ENCODE measurements around the gene PRKCE. TPM values are rescaled to one million over a fixed set of nuclear protein-coding genes. Genes with fewer than 3 reads are reported as not detected.

The PRKCE gene
- total and polyA plus RNA-seq, 2 donors (not counting 3 experiments of a cell fraction or from before 2014, with no cell fraction given), result 27.9 to 33.9 TPM

GRCh38 chr2:46207591-46207990 is 556.1 kb downstream of the PRKCE start:
- TF ChIP-seq POLR2AphosphoS5 (IDR thresholded peaks at IDR 0.05; ENCODE audit: insufficient read depth, low read depth, low read length) (no peak), GATA2 (IDR thresholded peaks at IDR 0.05; ENCODE audit: insufficient read depth, insufficient read length, low read depth, low read length) (no peak), MYC (IDR thresholded peaks at IDR 0.05; ENCODE audit: low read depth, low read length) (no peak), EZH2 (IDR thresholded peaks at IDR 0.05; ENCODE audit: borderline replicate concordance, low read depth, low read length, severe bottlenecking) (no peak), FOS (IDR thresholded peaks at IDR 0.05; ENCODE audit: borderline replicate concordance, insufficient read depth, low read length) (no peak), MAX (IDR thresholded peaks at IDR 0.05; ENCODE audit: insufficient read depth, insufficient read length) (no peak), JUN (IDR thresholded peaks at IDR 0.05; ENCODE audit: borderline replicate concordance, insufficient read depth, insufficient read length, low read depth) (no peak), POLR2A (IDR thresholded peaks at IDR 0.05; ENCODE audit: low read depth, low read length) (no peak)
- TF ChIP-seq, protein P1, sequence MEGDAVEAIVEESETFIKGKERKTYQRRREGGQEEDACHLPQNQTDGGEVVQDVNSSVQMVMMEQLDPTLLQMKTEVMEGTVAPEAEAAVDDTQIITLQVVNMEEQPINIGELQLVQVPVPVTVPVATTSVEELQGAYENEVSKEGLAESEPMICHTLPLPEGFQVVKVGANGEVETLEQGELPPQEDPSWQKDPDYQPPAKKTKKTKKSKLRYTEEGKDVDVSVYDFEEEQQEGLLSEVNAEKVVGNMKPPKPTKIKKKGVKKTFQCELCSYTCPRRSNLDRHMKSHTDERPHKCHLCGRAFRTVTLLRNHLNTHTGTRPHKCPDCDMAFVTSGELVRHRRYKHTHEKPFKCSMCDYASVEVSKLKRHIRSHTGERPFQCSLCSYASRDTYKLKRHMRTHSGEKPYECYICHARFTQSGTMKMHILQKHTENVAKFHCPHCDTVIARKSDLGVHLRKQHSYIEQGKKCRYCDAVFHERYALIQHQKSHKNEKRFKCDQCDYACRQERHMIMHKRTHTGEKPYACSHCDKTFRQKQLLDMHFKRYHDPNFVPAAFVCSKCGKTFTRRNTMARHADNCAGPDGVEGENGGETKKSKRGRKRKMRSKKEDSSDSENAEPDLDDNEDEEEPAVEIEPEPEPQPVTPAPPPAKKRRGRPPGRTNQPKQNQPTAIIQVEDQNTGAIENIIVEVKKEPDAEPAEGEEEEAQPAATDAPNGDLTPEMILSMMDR (IDR thresholded peaks at IDR 0.05; ENCODE audit: extremely low read depth in 1 of 2, insufficient read depth in 1 of 2, low read depth in 1 of 2, low read length in 2 of 2), result no peak
- H3K4me1 ChIP-seq (ENCODE audit: control insufficient read depth, extremely low read depth, insufficient read depth, low read length), result no peaks in the 10 kb centered on the region
- H3K4me2 ChIP-seq (ENCODE audit: insufficient read depth, low read length), result no peak overlapping the region
- DNase-seq (ENCODE audit: low read depth, low spot score), result no peak
- H3K27ac ChIP-seq (ENCODE audit: insufficient read depth, low read depth, low read length), result no peak overlapping the region
- H3K79me2 ChIP-seq (ENCODE audit: control insufficient read depth, insufficient read depth, low read length), result no peaks in the 10 kb centered on the region
- intact Hi-C loops (cut with micrococcal nuclease) (no loop called here), dilution Hi-C loops (cut with MboI; ENCODE audit: extremely low pct_ligation_motif_present, low sequenced_read_pairs) (no loop called here)
- no peaks in the 10 kb centered on the region for H4K20me1 ChIP-seq (replicated peaks; ENCODE audit: control insufficient read depth, extremely low read depth, insufficient read depth, low read length)
- BruUV-seq (replicated peaks), result no TSS peak
- no peaks in the 10 kb centered on the region for H3K9me1 ChIP-seq (replicated peaks; ENCODE audit: control insufficient read depth, extremely low read depth, insufficient read depth, low read length)
- H3K36me3 ChIP-seq (ENCODE audit: control insufficient read depth in 2 of 2, extremely low read depth in 1 of 2, insufficient read depth in 2 of 2, low read length in 2 of 2), result no peaks in the 10 kb centered on the region
- ChIA-PET CTCF (no interaction called here), POLR2A (no interaction called here)
- no peak for FAIRE-seq
- no peak overlapping the region for H2AFZ ChIP-seq (ENCODE audit: low read depth, low read length)
- H3K4me3 ChIP-seq (replicated peaks in 1 of 3; ENCODE audit: insufficient read depth in 1 of 3, low read depth in 1 of 3, low read length in 3 of 3), result no peak overlapping the region
- H3K9ac ChIP-seq (replicated peaks; ENCODE audit: extremely low read depth, insufficient read depth, low read length), result no peak overlapping the region
- no peaks in the 10 kb centered on the region for H3K9me3 ChIP-seq (replicated peaks; ENCODE audit: control insufficient read depth, insufficient read depth, low read length)
- no peaks in the 10 kb centered on the region for H3K27me3 ChIP-seq (ENCODE audit: control insufficient read depth in 2 of 2, insufficient read depth in 2 of 2, low read length in 2 of 2)
